Stomach (tissue), 4 donors: ENCODE results near the gene OMA1.

Experiments used
- EP300 ChIP-seq: sonication (generic); formaldehyde crosslinking; IDR thresholded peaks from one replicate; pipeline ENCODE4 v1.6.1; 2017; ENCODE audit warnings: antibody characterized with exemption
- POLR2A ChIP-seq, 4 donors: fragments of 450-650 bp; IDR thresholded peaks; one replicate each; pipeline ENCODE4 v1.6.1; 2016; ENCODE audit warnings: antibody characterized with exemption in 4 of 4, control low read depth in 2 of 4, mild to moderate bottlenecking in 1 of 4, moderate library complexity in 1 of 4
- POLR2AphosphoS5 ChIP-seq, 3 donors: sonication (generic); formaldehyde crosslinking; IDR thresholded peaks; one replicate each; pipeline ENCODE4 v1.6.1; 2016; ENCODE audit warnings: antibody characterized with exemption in 3 of 3
- TF ChIP-seq, protein P1 (sequence below), 7 experiments: fragments of 450-650 bp in 4 of 7; fragments of 200-600 bp in 3 of 7; sonication (generic) in 3 of 7; IDR thresholded peaks; one replicate each; pipeline ENCODE4 v1.5.1; 2016 to 2019; ENCODE audit warnings: antibody characterized with exemption in 7 of 7, control low read depth in 2 of 7, mild to moderate bottlenecking in 1 of 7

DNA sequence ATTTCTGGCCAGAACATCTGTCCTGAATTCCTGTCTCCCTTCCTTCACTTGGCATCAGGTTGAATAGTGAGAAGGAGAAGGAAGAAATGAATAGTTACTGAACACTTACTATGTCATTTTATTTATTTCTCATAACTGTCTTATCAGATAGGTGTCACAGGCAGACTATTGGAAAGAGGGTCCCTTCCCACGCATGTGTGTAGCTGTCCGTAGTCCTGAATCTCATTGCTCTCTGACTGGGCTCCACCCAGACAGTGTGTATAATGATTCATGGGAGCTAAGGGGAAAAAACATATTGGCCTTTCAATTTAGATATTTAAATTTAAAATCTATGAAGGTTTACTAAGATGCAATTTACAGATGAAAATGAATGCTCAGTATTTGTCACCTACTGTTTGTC, 86.1 kb downstream of the OMA1 start:
- TF ChIP-seq, protein P1, sequence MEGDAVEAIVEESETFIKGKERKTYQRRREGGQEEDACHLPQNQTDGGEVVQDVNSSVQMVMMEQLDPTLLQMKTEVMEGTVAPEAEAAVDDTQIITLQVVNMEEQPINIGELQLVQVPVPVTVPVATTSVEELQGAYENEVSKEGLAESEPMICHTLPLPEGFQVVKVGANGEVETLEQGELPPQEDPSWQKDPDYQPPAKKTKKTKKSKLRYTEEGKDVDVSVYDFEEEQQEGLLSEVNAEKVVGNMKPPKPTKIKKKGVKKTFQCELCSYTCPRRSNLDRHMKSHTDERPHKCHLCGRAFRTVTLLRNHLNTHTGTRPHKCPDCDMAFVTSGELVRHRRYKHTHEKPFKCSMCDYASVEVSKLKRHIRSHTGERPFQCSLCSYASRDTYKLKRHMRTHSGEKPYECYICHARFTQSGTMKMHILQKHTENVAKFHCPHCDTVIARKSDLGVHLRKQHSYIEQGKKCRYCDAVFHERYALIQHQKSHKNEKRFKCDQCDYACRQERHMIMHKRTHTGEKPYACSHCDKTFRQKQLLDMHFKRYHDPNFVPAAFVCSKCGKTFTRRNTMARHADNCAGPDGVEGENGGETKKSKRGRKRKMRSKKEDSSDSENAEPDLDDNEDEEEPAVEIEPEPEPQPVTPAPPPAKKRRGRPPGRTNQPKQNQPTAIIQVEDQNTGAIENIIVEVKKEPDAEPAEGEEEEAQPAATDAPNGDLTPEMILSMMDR (IDR thresholded peaks at IDR 0.05): no peak
- no peak for TF ChIP-seq POLR2A (IDR thresholded peaks at IDR 0.05)
- no peak for TF ChIP-seq EP300
- TF ChIP-seq POLR2AphosphoS5 (IDR thresholded peaks at IDR 0.05): no peak
